GM23338 (cell line): Measurements from ENCODE around the gene ICAM3. TPM values are rescaled to one million over a fixed set of nuclear protein-coding genes. Genes with fewer than 3 reads are reported as not detected.

Experiments used
- ATAC-seq: fragments of 200-7000 bp; cut with Tn5 transposase; 3 replicates; pipeline ENCODE4 v1.9.1; 2020
- DNase-seq: peaks from one replicate; pipeline ENCODE4 v3.0.0-alpha.2; 2015; ENCODE audit warnings: low spot score
- H2AFZ ChIP-seq: fragments of 200-600 bp; sonication (generic); 2 replicates; pipeline ENCODE4 v1.8.0; 2016; ENCODE audit warnings: antibody characterized with exemption, mild to moderate bottlenecking, moderate library complexity
- H3F3A ChIP-seq: fragments of 200-600 bp; sonication (generic); replicated peaks from 2 replicates; pipeline ENCODE4 v1.8.0; 2017; ENCODE audit warnings: antibody characterized with exemption, mixed run types, low read depth
- H3K27ac ChIP-seq: fragments of 200-600 bp; sonication (generic); 2 replicates; pipeline ENCODE4 v1.6.1; 2016; ENCODE audit warnings: low read depth
- H3K27me3 ChIP-seq: fragments of 200-600 bp; sonication (generic); 2 replicates; pipeline ENCODE4 v1.8.0; 2016; ENCODE audit warnings: mild to moderate bottlenecking, mixed run types, moderate library complexity; ENCODE audit not compliant: insufficient read depth
- H3K36me3 ChIP-seq: fragments of 200-600 bp; sonication (generic); 2 replicates; pipeline ENCODE4 v1.8.0; 2016; ENCODE audit warnings: mild to moderate bottlenecking; ENCODE audit not compliant: insufficient read depth
- H3K4me1 ChIP-seq: fragments of 200-600 bp; sonication (generic); 2 replicates; pipeline ENCODE4 v1.8.0; 2016; ENCODE audit warnings: mild to moderate bottlenecking, moderate library complexity; ENCODE audit not compliant: insufficient read depth
- H3K4me2 ChIP-seq: fragments of 200-600 bp; sonication (generic); 2 replicates; pipeline ENCODE4 v1.7.1; 2017; ENCODE audit warnings: mixed run types
- H3K4me3 ChIP-seq: fragments of 200-600 bp; sonication (generic); 2 replicates; pipeline ENCODE4 v1.6.1; 2016; ENCODE audit warnings: mixed run types
- H3K79me2 ChIP-seq: fragments of 200-600 bp; sonication (generic); replicated peaks from 2 replicates; pipeline ENCODE4 v1.8.0; 2017; ENCODE audit warnings: mild to moderate bottlenecking; ENCODE audit not compliant: insufficient read depth
- H3K9me2 ChIP-seq: fragments of 200-600 bp; sonication (generic); 2 replicates; pipeline ENCODE4 v1.8.0; 2017; ENCODE audit not compliant: insufficient read depth
- H4K20me1 ChIP-seq: fragments of 200-600 bp; sonication (generic); replicated peaks from 2 replicates; pipeline ENCODE4 v1.8.0; 2017; ENCODE audit warnings: mild to moderate bottlenecking; ENCODE audit not compliant: insufficient read depth
- H3K27ac Mint-ChIP-seq: 2 replicates; pipeline ENCODE4 v1.8.0; 2020; ENCODE audit warnings: inconsistent platforms, mild to moderate bottlenecking, moderate library complexity, mixed read lengths
- H3K27me3 Mint-ChIP-seq: 3 replicates; pipeline ENCODE4 v1.8.0; 2022; ENCODE audit warnings: low read depth, mild to moderate bottlenecking, moderate library complexity, mixed read lengths, inconsistent platforms; ENCODE audit not compliant: insufficient read depth, poor library complexity
- H3K36me3 Mint-ChIP-seq: 3 replicates; pipeline ENCODE4 v1.8.0; 2021; ENCODE audit warnings: low read depth, mild to moderate bottlenecking, inconsistent platforms, moderate library complexity, mixed read lengths
- H3K4me1 Mint-ChIP-seq: 3 replicates; pipeline ENCODE4 v1.8.0; 2020; ENCODE audit warnings: mild to moderate bottlenecking, inconsistent platforms, mixed read lengths
- H3K4me3 Mint-ChIP-seq: 3 replicates; pipeline ENCODE4 v1.8.0; 2021; ENCODE audit warnings: moderate library complexity, mild to moderate bottlenecking, inconsistent platforms, mixed read lengths
- H3K9me3 Mint-ChIP-seq: 3 replicates; pipeline ENCODE4 v1.8.0; 2020; ENCODE audit warnings: moderate library complexity, mild to moderate bottlenecking, inconsistent platforms, mixed read lengths
- CREB1 ChIP-seq: fragments of 250-450 bp; sonication (Bioruptor Pico); IDR thresholded peaks from 2 replicates; pipeline ENCODE4 v1.5.0; 2020; ENCODE audit warnings: low read depth, mild to moderate bottlenecking, moderate library complexity
- CTCF ChIP-seq, 2 experiments: fragments of 200-600 bp in 1 of 2; sonication (generic) in 1 of 2; conservative IDR thresholded peaks; 2 replicates each; pipeline versions ENCODE4 v1.5.1 to v1.6.1; 2016 to 2017; ENCODE audit warnings: antibody characterized with exemption in 2 of 2, low read depth in 2 of 2, mild to moderate bottlenecking in 2 of 2, moderate library complexity in 1 of 2
- ETS1 ChIP-seq: IDR thresholded peaks from 2 replicates; pipeline ENCODE4 v1.6.1; 2016; ENCODE audit warnings: antibody characterized with exemption
- EZH2 ChIP-seq: fragments of 200-600 bp; sonication (generic); IDR thresholded peaks from one replicate; pipeline ENCODE4 v1.8.0; 2017; ENCODE audit warnings: antibody characterized with exemption, mild to moderate bottlenecking, low read depth; ENCODE audit not compliant: unreplicated experiment
- EZH2phosphoT487 ChIP-seq: fragments of 200-600 bp; sonication (generic); IDR thresholded peaks from one replicate; pipeline ENCODE4 v1.8.1; 2018; ENCODE audit warnings: antibody characterized with exemption; ENCODE audit not compliant: unreplicated experiment
- JUNB ChIP-seq: IDR thresholded peaks from one replicate; pipeline ENCODE4 v1.6.1; 2016; ENCODE audit warnings: antibody characterized with exemption; ENCODE audit not compliant: unreplicated experiment
- NANOG ChIP-seq: IDR thresholded peaks from 2 replicates; pipeline ENCODE4 v1.6.1; 2016; ENCODE audit warnings: antibody characterized with exemption, borderline replicate concordance
- POLR2AphosphoS5 ChIP-seq: IDR thresholded peaks from 2 replicates; pipeline ENCODE4 v1.6.1; 2016; ENCODE audit warnings: antibody characterized with exemption, low read depth
- REST ChIP-seq: IDR thresholded peaks from one replicate; pipeline ENCODE4 v1.6.1; 2018; ENCODE audit warnings: antibody characterized with exemption; ENCODE audit not compliant: unreplicated experiment
- STAT1 ChIP-seq: IDR thresholded peaks from one replicate; pipeline ENCODE4 v1.6.1; 2016; ENCODE audit warnings: antibody characterized with exemption; ENCODE audit not compliant: unreplicated experiment
- ZNF114 ChIP-seq: fragments of 250-450 bp; sonication (Bioruptor Pico); IDR thresholded peaks from 2 replicates; pipeline ENCODE4 v1.5.0; 2020; ENCODE audit warnings: mild to moderate bottlenecking, moderate library complexity
- ZNF331 ChIP-seq: fragments of 250-450 bp; sonication (Bioruptor Pico); IDR thresholded peaks from 2 replicates; pipeline ENCODE4 v1.5.0; 2020; ENCODE audit warnings: low read depth, mild to moderate bottlenecking, moderate library complexity
- ZNF462 ChIP-seq: fragments of 250-450 bp; sonication (Bioruptor Pico); IDR thresholded peaks from 2 replicates; pipeline ENCODE4 v1.5.0; 2020; ENCODE audit warnings: mild to moderate bottlenecking, moderate library complexity
- long read RNA-seq: library from polyadenylated mRNA; unstranded; transcript quantifications from one replicate; pipeline ENCODE4 v2.0.0, GENCODE V29; 2020; ENCODE audit not compliant: unreplicated experiment
- polyA plus RNA-seq: library from polyadenylated mRNA; unstranded; fragments of >200 nt; fragmentation: Nextera tagmentation; extraction: Ambion mirVana; gene quantifications from 2 replicates; pipeline ENCODE4 v1.2.1, GENCODE V29; 2016
- total RNA-seq: library from RNA; depleted of rRNA; stranded (reverse); fragments of >200 nt; shearing (Covaris generic); gene quantifications from 2 replicates; pipeline ENCODE4 v1.2.3, GENCODE V29; 2014; rRNA removed

Gene ICAM3
- total RNA-seq = 9.6 TPM in 2 replicates
- polyA plus RNA-seq = 14.7 and 19.2 TPM in 2 replicates
- long read RNA-seq, partial matches to known transcripts = 3 of 7 reads
- long read RNA-seq, other reads (novel, unspliced or antisense) = 2 of 7 reads

GRCh38 chr19:10339380-10339960 lies at the start of gene ICAM3:
TSS of gene ICAM3 (minus strand) at chr19:10339624. CDS start at chr19:10339614, 10 bp downstream.
- Mint-ChIP-seq H3K9me3 (no peaks in the 10 kb centered on the region; the same call in 2 of the 3 replicates), H3K4me1 (peaks cover 16% of the 10 kb centered on the region), H3K36me3 (no peaks in the 10 kb centered on the region), H3K27ac (peak within 1 kb of the TSS; percentile 63; the same call in 1 of the 2 replicates), H3K4me3 (no peak within 1 kb of the TSS), H3K27me3 (peaks cover 11% of the 10 kb centered on the region)
- ATAC-seq (no peak; the same call in 2 of the 3 replicates), DNase-seq (no peak)
- Histone ChIP-seq H3F3A (peaks cover 6% of the 10 kb centered on the region; the same call in 1 of the 2 replicates), H3K4me2 (peak within 1 kb of the TSS; percentile 62), H3K9me2 (no peaks in the 10 kb centered on the region), H3K36me3 (no peaks in the 10 kb centered on the region), H2AFZ (peak within 1 kb of the TSS; percentile 81), H4K20me1 (no peaks in the 10 kb centered on the region), H3K4me3 (no peak within 1 kb of the TSS), H3K27ac (no peak within 1 kb of the TSS), H3K4me1 (peaks cover 20% of the 10 kb centered on the region; the same call in 1 of the 2 replicates), H3K27me3 (no peaks in the 10 kb centered on the region), H3K79me2 (no peaks in the 10 kb centered on the region)
- no peak for TF ChIP-seq NANOG
- TF ChIP-seq CTCF (conservative IDR thresholded peaks at IDR 0.05; ENCODE audit: low read depth in 2 of 2) = no peak
- no peak for TF ChIP-seq EZH2phosphoT487
- TF ChIP-seq ZNF462 (CRISPR knock-in tag) = no peak
- no peak for TF ChIP-seq ZNF114 (CRISPR knock-in tag)
- TF ChIP-seq JUNB = no peak
- TF ChIP-seq POLR2AphosphoS5 = no peak
- TF ChIP-seq REST = no peak
- no peak for TF ChIP-seq ZNF331 (CRISPR knock-in tag)
- TF ChIP-seq ETS1 = no peak
- no peak for TF ChIP-seq EZH2
- TF ChIP-seq CREB1 (CRISPR knock-in tag) = no peak
- TF ChIP-seq STAT1 = no peak
